SH-SY5Y (cell line): ENCODE data around the gene S100A14.

Source experiments
- GATA2 ChIP-seq: IDR thresholded peaks from 2 replicates; pipeline ENCODE4 v1.6.1; 2011; ENCODE audit warnings: mild to moderate bottlenecking, low read depth, low read length
- GATA3 ChIP-seq: IDR thresholded peaks from 2 replicates; pipeline ENCODE4 v1.6.1; 2011; ENCODE audit warnings: low read depth, mild to moderate bottlenecking, low read length, moderate library complexity

DNA sequence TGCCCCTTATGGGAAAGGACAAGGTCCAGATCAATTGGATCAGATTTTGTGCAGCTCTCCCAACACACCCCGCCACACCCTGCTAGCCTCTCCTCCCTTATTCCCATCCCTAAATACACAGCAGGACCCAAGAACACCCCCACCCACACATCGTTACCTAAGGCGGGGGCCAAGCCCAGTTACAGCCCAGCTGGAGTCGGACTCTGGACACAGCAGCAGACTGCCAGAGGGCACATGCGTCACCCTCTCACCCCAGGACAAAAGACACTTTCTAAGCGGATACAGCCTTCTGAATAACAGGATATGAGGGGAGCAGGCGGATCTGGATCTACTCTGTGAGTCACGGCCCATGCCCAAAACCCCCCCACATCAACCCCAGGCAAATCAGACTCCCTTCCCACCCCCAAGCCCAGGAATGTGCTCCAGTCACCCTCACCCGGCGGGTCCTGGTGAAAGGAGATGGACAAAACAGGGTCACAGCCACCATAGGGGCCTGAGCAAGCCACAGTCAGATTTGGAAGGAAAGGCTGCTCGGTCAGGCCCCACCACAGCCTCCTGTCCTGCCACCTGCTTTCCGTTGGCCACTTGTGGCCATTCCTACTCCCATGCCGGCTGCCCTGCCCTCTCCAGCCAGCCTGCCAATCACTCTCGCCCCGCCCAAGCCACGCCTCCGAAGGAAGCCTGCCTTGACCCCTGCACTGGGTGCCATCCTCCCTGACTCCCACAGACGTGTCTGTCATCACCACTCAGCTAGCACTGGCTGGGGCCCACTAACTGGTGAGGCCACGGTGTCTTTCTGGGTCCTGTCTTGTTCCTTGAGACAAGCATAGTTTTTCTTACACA lies 7.2 kb downstream of the S100A14 start:
- TF ChIP-seq GATA2 (no peak), GATA3 (no peak)
